Neuronal stem cell (in vitro differentiated cells): ENCODE data around the gene TBPL1.

Experiments used
- DNase-seq: peaks from one replicate; pipeline ENCODE4 v3.0.0-alpha.2; 2013; ENCODE audit warnings: low spot score
- H2AFZ ChIP-seq: one replicate; pipeline ENCODE4 v1.6.1; 2013; ENCODE audit warnings: mild to moderate bottlenecking, low read length, inconsistent platforms
- H2AK5ac ChIP-seq: 2 replicates; pipeline ENCODE4 v1.6.1; 2013; ENCODE audit warnings: low read depth, mild to moderate bottlenecking, inconsistent platforms, low read length, moderate library complexity, mixed read lengths
- H2BK120ac ChIP-seq: 2 replicates; pipeline ENCODE4 v1.6.1; 2013; ENCODE audit warnings: low read depth, mild to moderate bottlenecking, inconsistent platforms, low read length, moderate library complexity, mixed read lengths
- H2BK12ac ChIP-seq: one replicate; pipeline ENCODE4 v1.6.1; 2013; ENCODE audit warnings: low read length, inconsistent platforms
- H2BK15ac ChIP-seq: 2 replicates; pipeline ENCODE4 v1.6.1; 2013; ENCODE audit warnings: mild to moderate bottlenecking, low read length, inconsistent platforms, mixed read lengths
- H2BK5ac ChIP-seq: one replicate; pipeline ENCODE4 v1.6.1; 2013; ENCODE audit warnings: inconsistent platforms, mild to moderate bottlenecking, low read length, moderate library complexity
- H3K14ac ChIP-seq: one replicate; pipeline ENCODE4 v1.6.1; 2013; ENCODE audit warnings: low read length, inconsistent platforms
- H3K18ac ChIP-seq: 2 replicates; pipeline ENCODE4 v1.6.1; 2013; ENCODE audit warnings: low read length, inconsistent platforms
- H3K23ac ChIP-seq: 2 replicates; pipeline ENCODE4 v1.6.1; 2013; ENCODE audit warnings: low read depth, mild to moderate bottlenecking, mixed read lengths, low read length, inconsistent platforms; ENCODE audit not compliant: poor library complexity
- H3K27ac ChIP-seq: replicated peaks from 3 replicates; pipeline ENCODE4 v1.5.1; 2013; ENCODE audit warnings: low read length, inconsistent platforms
- H3K27me3 ChIP-seq, 3 experiments: 2 replicates each; pipeline ENCODE4 v1.6.1; 2013; ENCODE audit warnings: low read length in 3 of 3, mild to moderate bottlenecking in 2 of 3, inconsistent platforms in 1 of 3, low read depth in 1 of 3, mixed read lengths in 1 of 3, moderate library complexity in 1 of 3; ENCODE audit not compliant: control insufficient read depth in 3 of 3, insufficient read depth in 3 of 3
- H3K36me3 ChIP-seq, 2 donors: replicated peaks in 1 of 2; 2 replicates each; pipeline ENCODE4 v1.6.1; 2013; ENCODE audit warnings: low read length in 2 of 2; ENCODE audit not compliant: control insufficient read depth in 2 of 2, insufficient read depth in 2 of 2
- H3K4ac ChIP-seq: 2 replicates; pipeline ENCODE4 v1.6.1; 2013; ENCODE audit warnings: inconsistent platforms, mild to moderate bottlenecking, low read length, moderate library complexity
- H3K4me1 ChIP-seq, 2 donors: 1 replicate in 1 of 2; 2 replicates in 1 of 2; pipeline ENCODE4 v1.6.1; 2013; ENCODE audit warnings: low read length in 2 of 2, low read depth in 1 of 2; ENCODE audit not compliant: control insufficient read depth in 2 of 2, insufficient read depth in 1 of 2
- H3K4me2 ChIP-seq: one replicate; pipeline ENCODE4 v1.6.1; 2013; ENCODE audit warnings: mild to moderate bottlenecking, low read length, inconsistent platforms; ENCODE audit not compliant: insufficient read depth, poor library complexity, severe bottlenecking
- H3K4me3 ChIP-seq, 2 donors: 2 replicates each; pipeline ENCODE4 v1.5.1; 2013; ENCODE audit warnings: low read length in 2 of 2, mild to moderate bottlenecking in 2 of 2, inconsistent platforms in 1 of 2, moderate library complexity in 1 of 2
- H3K79me1 ChIP-seq: one replicate; pipeline ENCODE4 v1.6.1; 2013; ENCODE audit warnings: low read depth, mild to moderate bottlenecking, inconsistent platforms, low read length, moderate library complexity
- H3K9ac ChIP-seq: one replicate; pipeline ENCODE4 v1.6.1; 2013; ENCODE audit warnings: mild to moderate bottlenecking, low read depth, low read length, inconsistent platforms; ENCODE audit not compliant: poor library complexity
- H3K9me3 ChIP-seq, 2 donors: replicated peaks in 1 of 2; 2 replicates each; pipeline versions ENCODE3 to v1.6.1; 2013; ENCODE audit warnings: low read length in 2 of 2, mild to moderate bottlenecking in 2 of 2, inconsistent platforms in 1 of 2, low read depth in 1 of 2, mixed read lengths in 1 of 2, moderate library complexity in 1 of 2; ENCODE audit not compliant: control insufficient read depth in 2 of 2, insufficient read depth in 1 of 2
- H4K8ac ChIP-seq: one replicate; pipeline ENCODE4 v1.6.1; 2013; ENCODE audit warnings: low read depth, mild to moderate bottlenecking, inconsistent platforms, low read length, moderate library complexity
- H4K91ac ChIP-seq: one replicate; pipeline ENCODE4 v1.6.1; 2013; ENCODE audit warnings: low read length, low read depth, mild to moderate bottlenecking, inconsistent platforms; ENCODE audit not compliant: poor library complexity
- WGBS, 2 donors: extraction: QIAGEN DNeasy Blood & Tissue Kit; methylation state at CpG; one replicate each; pipeline ENCODE4 v1.1.7; 2013; ENCODE audit warnings: missing lambda C conversion rate in 2 of 2, mixed read lengths in 1 of 2; ENCODE audit not compliant: insufficient read length in 2 of 2, insufficient replicate concordance in 1 of 2; ENCODE audit errors: extremely low coverage in 2 of 2; 5-methylcytosine and 5-hydroxymethylcytosine counted together

TBPL1 gene

DNA sequence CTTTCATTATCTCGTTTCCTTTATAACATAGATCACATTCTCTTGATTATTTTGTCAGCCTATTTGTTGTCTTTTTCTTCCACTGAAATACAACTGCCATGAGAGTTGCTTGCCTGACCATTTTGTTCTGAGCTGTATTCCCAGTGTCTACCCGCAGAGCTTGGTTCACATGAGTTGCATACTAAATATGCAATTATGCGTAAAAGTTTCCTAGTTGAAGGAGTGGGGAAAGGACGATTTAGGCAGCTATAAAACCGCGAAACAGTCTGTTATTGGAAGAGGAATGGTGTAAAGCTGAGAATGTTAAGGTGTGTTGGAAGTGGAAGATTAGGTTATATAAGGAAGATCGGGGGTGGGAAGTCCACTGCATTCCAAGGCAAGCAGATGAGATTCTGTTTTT, 8.8 kb downstream of the TBPL1 start:
- no peak overlapping the region for H3K9ac ChIP-seq
- no peak overlapping the region for H2BK120ac ChIP-seq
- no peak overlapping the region for H2BK15ac ChIP-seq
- H2BK5ac ChIP-seq = no peak overlapping the region
- H2AK5ac ChIP-seq = no peak overlapping the region
- WGBS, 2 donors = 100% methylated on average over 2 of the region's 7 CpGs; no CpG with 5 or more reads in 1 of the 2 donors
- no peak for DNase-seq
- no peak overlapping the region for H2AFZ ChIP-seq
- no peak overlapping the region for H3K4ac ChIP-seq
- H3K27ac ChIP-seq = no peak overlapping the region
- H3K9me3 ChIP-seq = peaks cover 0 to 10% of the 10 kb centered on the region in 2 donors
- H3K4me1 ChIP-seq = peaks cover 5 to 6% of the 10 kb centered on the region in 2 donors
- no peak overlapping the region for H3K4me2 ChIP-seq
- no peak overlapping the region for H3K18ac ChIP-seq
- H2BK12ac ChIP-seq = no peak overlapping the region
- no peak overlapping the region for H4K91ac ChIP-seq
- H4K8ac ChIP-seq = no peak overlapping the region
- no peak overlapping the region for H3K23ac ChIP-seq
- H3K36me3 ChIP-seq = peaks cover 0 to 5% of the 10 kb centered on the region in 2 donors
- no peaks in the 10 kb centered on the region for H3K27me3 ChIP-seq
- no peak overlapping the region for H3K4me3 ChIP-seq
- no peak overlapping the region for H3K14ac ChIP-seq
- H3K79me1 ChIP-seq = peaks cover 7% of the 10 kb centered on the region

DNA sequence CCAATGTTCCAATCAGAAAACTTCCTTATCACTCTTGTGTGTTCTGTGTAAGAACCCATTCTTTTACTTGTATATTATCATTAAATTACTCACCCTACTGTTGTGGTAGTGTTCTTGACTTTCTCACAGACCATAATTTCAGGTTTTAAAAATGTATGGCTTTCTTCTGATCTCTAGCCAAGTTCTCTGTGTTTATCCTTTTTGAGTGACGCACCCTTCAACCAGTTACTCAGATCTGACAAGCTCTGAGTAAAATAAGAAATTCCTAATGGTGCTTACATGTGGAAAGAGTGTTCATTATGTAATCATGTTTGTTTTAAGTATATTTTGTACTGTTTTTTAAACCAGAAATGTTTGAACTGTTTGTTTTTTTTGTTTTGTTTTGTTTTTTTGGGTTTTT, 11.0 kb downstream of the TBPL1 start:
- no peak overlapping the region for H2BK15ac ChIP-seq
- no peaks in the 10 kb centered on the region for H3K27me3 ChIP-seq
- no peak overlapping the region for H3K9ac ChIP-seq
- H4K91ac ChIP-seq = no peak overlapping the region
- no peak overlapping the region for H3K18ac ChIP-seq
- H3K4ac ChIP-seq = no peak overlapping the region
- no peak for DNase-seq
- WGBS, 2 donors = no CpG with 5 or more reads among the region's 1 CpG
- no peak overlapping the region for H3K27ac ChIP-seq
- no peak overlapping the region for H2AK5ac ChIP-seq
- no peak overlapping the region for H3K4me2 ChIP-seq
- H2BK5ac ChIP-seq = no peak overlapping the region
- H3K79me1 ChIP-seq = peaks cover 7% of the 10 kb centered on the region
- H3K23ac ChIP-seq = no peak overlapping the region
- peaks cover 0 to 10% of the 10 kb centered on the region in 2 donors for H3K9me3 ChIP-seq
- no peak overlapping the region for H4K8ac ChIP-seq
- no peak overlapping the region for H3K14ac ChIP-seq
- H3K36me3 ChIP-seq = peaks cover 0 to 5% of the 10 kb centered on the region in 2 donors
- peaks cover 6% of the 10 kb centered on the region in 2 donors for H3K4me1 ChIP-seq
- H3K4me3 ChIP-seq = no peak overlapping the region
- H2BK120ac ChIP-seq = no peak overlapping the region
- H2BK12ac ChIP-seq = no peak overlapping the region
- H2AFZ ChIP-seq = no peak overlapping the region

DNA sequence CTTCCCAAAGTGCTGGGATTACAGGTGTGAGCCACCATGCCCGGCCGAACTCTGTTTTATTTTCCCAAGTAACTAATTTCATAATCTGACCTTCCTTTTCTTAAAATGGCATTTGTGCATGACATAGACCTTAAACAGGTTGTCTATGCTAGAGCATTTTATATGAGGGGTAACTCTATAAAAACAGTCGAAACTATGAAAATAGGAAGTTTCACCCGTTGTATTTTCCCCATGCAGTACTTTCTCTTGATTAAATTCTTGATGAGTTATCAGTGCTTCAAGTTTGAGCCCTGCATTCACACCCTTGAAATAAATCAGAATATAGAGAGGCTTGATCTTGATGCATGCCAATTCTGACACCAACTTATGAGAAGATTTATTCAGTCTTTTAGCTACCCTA, 11.7 kb downstream of the TBPL1 start:
- Histone ChIP-seq H3K27me3 (no peaks in the 10 kb centered on the region), H2BK120ac (no peak overlapping the region), H4K91ac (no peak overlapping the region), H3K14ac (no peak overlapping the region), H3K4me1 (peaks cover 6% of the 10 kb centered on the region in 2 donors), H4K8ac (no peak overlapping the region), H3K36me3 (peaks cover 0 to 5% of the 10 kb centered on the region in 2 donors), H2BK15ac (no peak overlapping the region), H2BK5ac (no peak overlapping the region), H3K9me3 (peaks cover 0 to 9% of the 10 kb centered on the region in 2 donors), H3K4ac (no peak overlapping the region), H3K4me2 (no peak overlapping the region), H3K23ac (no peak overlapping the region), H2AK5ac (no peak overlapping the region), H2BK12ac (no peak overlapping the region), H3K9ac (no peak overlapping the region), H2AFZ (no peak overlapping the region), H3K27ac (no peak overlapping the region), H3K4me3 (no peak overlapping the region), H3K18ac (no peak overlapping the region), H3K79me1 (peaks cover 6% of the 10 kb centered on the region)
- DNase-seq = no peak
- no CpG with 5 or more reads among the region's 4 CpGs for WGBS, 2 donors

DNA sequence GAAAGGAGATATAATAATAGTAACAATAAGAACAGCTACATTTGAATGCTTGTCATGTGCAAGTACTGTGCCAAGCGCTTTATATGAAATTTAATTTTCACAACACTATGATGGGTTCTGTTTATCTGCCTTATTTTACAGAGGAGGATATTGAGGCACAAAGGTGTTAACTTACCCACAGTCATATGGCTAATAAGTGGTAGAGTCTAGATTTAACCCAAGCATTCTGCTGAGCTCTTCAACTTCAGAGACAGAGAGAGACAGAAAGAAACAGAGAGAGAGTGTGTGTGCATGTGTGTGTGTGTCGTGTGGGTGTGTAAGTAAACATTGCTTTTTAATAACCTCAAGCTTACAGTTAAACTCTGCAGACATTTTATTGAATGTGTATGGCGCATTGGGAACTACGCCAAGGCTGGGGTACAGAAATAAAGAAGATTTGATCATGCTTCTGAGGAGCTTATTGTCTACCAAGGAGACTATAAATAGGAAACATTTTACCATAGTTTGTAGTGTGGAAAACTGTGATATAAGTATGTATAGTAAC, 12.9 kb downstream of the TBPL1 start:
- no peak overlapping the region for H3K4me3 ChIP-seq
- H3K4me1 ChIP-seq = peaks cover 3 to 6% of the 10 kb centered on the region in 2 donors
- no peak overlapping the region for H3K23ac ChIP-seq
- H3K4ac ChIP-seq = no peak overlapping the region
- H3K79me1 ChIP-seq = peaks cover 3% of the 10 kb centered on the region
- no peak overlapping the region for H3K14ac ChIP-seq
- no peaks in the 10 kb centered on the region for H3K27me3 ChIP-seq
- H2BK15ac ChIP-seq = no peak overlapping the region
- no peak overlapping the region for H3K4me2 ChIP-seq
- WGBS, 2 donors = no CpG with 5 or more reads among the region's 4 CpGs
- H2BK12ac ChIP-seq = no peak overlapping the region
- H3K9ac ChIP-seq = no peak overlapping the region
- no peak overlapping the region for H3K18ac ChIP-seq
- no peak overlapping the region for H4K91ac ChIP-seq
- H2BK5ac ChIP-seq = no peak overlapping the region
- peaks cover 0 to 4% of the 10 kb centered on the region in 2 donors for H3K9me3 ChIP-seq
- H4K8ac ChIP-seq = no peak overlapping the region
- H3K27ac ChIP-seq = no peak overlapping the region
- H2AK5ac ChIP-seq = no peak overlapping the region
- no peak overlapping the region for H2AFZ ChIP-seq
- no peak overlapping the region for H2BK120ac ChIP-seq
- DNase-seq = no peak
- H3K36me3 ChIP-seq = peaks cover 0 to 8% of the 10 kb centered on the region in 2 donors
